Measurements from ENCODE around the gene TM4SF20.
"Not testable (repeated sequence)": the region's sequence is repeated elsewhere in the genome, so short reads cannot be mapped to it uniquely, and the experiment has no call there.

The TM4SF20 gene

DNA sequence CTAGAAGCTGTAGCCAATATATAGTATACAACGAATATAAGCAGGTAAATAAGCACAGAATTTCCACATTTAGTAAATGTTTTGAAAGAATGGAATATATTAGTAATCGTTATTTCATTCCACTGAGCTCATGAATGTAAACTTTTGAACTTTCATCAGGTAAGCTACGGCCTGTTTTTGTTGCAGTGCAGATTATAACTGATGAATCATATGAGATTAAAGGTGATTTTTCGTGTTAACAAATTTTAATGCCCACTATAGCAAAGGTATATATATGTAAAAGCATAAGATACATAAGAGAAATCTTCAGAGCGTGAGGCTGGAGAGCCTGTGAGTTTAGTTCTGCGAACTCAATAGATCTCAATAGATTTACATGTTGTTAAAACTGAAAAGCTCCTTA is 7.5 kb upstream of the TM4SF20 start:
- TF ChIP-seq, protein P1, sequence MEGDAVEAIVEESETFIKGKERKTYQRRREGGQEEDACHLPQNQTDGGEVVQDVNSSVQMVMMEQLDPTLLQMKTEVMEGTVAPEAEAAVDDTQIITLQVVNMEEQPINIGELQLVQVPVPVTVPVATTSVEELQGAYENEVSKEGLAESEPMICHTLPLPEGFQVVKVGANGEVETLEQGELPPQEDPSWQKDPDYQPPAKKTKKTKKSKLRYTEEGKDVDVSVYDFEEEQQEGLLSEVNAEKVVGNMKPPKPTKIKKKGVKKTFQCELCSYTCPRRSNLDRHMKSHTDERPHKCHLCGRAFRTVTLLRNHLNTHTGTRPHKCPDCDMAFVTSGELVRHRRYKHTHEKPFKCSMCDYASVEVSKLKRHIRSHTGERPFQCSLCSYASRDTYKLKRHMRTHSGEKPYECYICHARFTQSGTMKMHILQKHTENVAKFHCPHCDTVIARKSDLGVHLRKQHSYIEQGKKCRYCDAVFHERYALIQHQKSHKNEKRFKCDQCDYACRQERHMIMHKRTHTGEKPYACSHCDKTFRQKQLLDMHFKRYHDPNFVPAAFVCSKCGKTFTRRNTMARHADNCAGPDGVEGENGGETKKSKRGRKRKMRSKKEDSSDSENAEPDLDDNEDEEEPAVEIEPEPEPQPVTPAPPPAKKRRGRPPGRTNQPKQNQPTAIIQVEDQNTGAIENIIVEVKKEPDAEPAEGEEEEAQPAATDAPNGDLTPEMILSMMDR (IDR thresholded peaks at IDR 0.05; ENCODE audit: low read depth, low read length) = no peak
- no peak for DNase-seq (ENCODE audit: extremely low read depth, low read depth)

DNA sequence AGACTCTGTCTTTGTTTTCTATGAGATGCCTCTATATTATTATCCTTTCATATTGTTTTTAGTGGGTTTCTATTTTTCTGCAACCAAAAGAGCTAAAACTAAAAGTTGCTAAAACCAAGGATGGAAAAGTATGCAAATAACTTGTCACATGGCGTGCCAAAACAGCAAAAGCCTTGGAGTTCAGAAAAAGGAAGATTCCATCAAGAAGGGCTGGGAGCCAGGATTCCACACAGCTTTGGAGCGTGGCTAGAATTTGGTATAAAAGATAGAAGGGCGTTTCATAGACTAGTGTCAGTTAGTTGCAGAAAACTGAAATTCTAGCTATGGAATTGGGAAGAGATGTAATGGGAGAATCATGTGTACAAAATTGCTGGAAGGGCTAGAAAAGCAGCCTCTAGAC is 4.6 kb upstream of the TM4SF20 start:
- DNase-seq (ENCODE audit: extremely low read depth, low read depth) = no peak

DNA sequence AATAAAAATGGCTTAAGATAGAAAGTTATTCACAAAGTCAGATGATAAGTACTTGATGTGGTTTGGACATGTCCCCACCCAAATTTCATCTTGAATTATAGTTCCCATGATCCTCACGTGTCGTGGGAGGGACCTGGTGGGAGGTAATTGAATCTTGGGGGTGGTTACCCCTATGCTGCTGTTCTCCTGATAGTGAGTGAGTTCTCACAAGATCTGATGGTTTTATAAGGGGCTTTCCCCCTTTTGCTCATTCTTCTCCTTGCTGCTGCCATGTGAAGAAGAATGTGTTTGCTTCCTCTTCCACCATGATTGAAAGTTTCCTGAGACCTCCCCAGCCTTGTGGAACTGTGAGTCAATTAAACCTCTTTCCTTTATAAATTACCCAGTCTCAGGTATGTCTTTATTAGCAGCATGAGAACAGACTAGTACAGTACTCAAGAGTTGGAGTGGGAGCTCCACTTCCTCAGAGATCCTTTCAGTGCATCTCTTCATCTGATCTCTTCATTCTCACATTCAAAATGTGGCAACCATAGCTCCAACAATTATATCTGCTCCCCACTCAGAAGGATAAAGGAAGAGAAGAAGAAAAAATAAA is 3.2 kb upstream of the TM4SF20 start:
- DNase-seq (ENCODE audit: extremely low read depth, low read depth) = not testable (repeated sequence)

More for the DNA sequence above, 4.6 kb upstream of the TM4SF20 start:
- TF ChIP-seq, protein P1 (IDR thresholded peaks at IDR 0.05; ENCODE audit: low read depth, low read length) = no peak

DNA sequence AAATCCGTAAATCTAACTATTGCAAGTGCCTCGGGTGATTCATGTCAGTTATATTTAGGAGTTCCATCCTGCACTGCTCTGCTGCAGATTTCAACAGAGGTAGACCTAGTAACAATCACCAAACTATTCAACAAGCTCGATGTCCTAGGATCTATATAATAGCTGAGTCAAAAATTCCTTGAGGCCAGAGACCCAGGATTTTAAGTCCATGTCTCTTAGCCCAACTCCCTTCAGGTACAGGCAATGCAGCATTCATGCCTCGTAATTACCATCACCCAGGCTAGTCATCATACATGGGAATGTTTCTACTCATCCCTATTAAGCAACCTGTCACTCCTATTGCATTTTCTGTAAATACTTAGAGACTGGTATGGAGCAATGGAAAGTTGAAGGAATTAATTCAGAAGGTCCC is 729 bp downstream of the TM4SF20 start:
- TF ChIP-seq, protein P1 (IDR thresholded peaks at IDR 0.05; ENCODE audit: low read depth, low read length) = no peak
- no peak for DNase-seq (ENCODE audit: extremely low read depth, low read depth)

DNA sequence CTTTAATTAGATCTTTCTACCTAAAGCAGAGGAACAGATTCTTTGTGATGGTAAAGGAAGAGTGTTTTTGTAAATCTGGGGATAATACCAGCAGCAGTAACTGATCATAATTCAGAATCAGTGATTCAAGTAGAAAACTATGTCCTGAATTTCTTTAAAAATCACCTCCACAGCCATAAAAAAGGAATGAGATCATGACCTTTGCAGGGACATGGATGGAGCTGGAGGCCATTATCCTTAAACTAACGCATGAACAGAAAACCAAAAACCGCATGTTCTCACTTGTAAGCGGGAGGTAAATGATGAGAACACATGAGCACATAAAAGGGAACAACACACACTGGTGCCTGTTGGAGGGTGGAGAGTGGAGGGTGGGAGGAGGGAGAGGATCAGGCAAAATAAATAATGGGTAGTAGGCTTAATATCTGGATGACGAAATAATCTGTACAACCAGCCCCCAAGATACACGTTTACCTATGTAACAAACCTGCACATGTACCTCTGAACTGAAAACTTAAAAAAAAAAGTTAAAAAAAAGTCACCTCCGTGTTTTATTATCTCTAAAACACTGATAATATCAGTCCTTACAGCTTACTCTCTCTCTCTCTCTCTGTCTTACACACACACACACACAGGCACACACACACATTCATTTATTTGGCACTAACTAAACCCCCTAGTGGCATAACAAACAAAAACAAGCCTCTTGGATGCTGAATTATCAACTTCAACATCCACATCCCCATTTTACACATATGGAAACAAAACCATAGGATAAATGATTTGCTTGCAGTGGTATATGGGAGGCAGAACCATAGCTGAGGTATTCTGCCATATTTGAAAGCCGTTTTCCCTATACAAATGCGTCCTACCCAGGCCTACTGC is 1.4 kb downstream of the TM4SF20 start:
- DNase-seq (ENCODE audit: extremely low read depth, low read depth) = no peak
- TF ChIP-seq, protein P1 (IDR thresholded peaks at IDR 0.05; ENCODE audit: low read depth, low read length) = no peak; the same call in 1 of the 2 replicates

DNA sequence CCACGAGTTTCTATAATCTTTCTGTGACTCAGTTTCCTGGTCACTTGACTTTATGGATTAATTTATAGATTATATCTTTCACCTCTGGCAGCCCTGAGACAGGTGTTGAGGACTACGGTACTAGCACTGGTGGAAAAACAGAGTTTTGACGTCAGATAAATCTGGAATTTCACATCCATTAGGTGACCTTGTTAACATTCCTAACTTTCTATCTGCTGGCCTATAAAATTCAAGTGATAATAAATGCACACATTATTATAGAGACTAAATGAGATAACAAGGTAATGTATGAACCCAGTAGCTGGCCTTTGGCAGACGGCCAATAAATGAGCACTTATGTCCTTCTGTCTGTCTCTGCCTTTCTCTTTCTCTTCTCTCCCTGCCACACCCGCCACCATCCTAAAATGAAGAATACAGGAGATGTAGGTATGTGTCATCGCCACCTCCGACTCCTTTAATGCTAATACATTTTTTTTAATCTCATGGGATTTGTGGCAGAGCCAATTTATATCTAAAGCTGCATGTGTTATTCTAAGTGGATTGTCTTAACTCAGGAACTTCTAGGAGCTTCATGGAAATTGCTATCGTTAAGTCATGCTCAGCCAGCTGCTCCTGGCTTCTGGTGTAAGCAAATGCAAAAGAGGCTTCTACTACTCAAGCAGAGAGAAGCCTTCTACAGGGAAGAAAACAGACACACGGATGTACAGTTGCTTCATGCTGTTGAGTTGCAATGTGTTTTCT is 2.3 kb downstream of the TM4SF20 start:
- TF ChIP-seq, protein P1 (IDR thresholded peaks at IDR 0.05; ENCODE audit: low read depth, low read length) = no peak
- DNase-seq (ENCODE audit: extremely low read depth, low read depth) = no peak

DNA sequence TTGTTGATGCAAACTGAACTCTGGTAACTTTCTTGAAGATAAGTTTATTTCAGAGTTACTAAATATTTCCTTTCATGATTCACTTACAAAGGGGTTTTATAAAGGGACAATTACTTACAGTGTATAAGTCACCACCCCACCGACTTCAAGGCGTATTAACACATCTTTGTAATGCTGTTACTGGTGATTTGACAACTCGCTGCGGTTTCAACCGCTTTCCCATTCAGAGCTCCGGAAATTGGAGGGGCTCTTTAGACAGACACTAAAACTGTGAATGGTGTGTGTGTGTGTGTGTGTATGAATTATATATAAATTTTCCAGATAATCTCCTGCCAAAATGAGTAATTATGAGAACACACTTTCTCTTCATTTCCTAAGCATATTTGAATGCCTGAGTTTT is 4.9 kb downstream of the TM4SF20 start:
- no peak for DNase-seq (ENCODE audit: extremely low read depth, low read depth)
- TF ChIP-seq, protein P1 (IDR thresholded peaks at IDR 0.05; ENCODE audit: low read depth, low read length) = no peak

All from AG09319 (cell line).